Endodermal cell (in vitro differentiated cells): Measurements from ENCODE around the gene TRMT1L. TPM values are rescaled to one million over a fixed set of nuclear protein-coding genes. Genes with fewer than 3 reads are reported as not detected.

Experiments used
- DNase-seq: peaks from one replicate; pipeline ENCODE4 v3.0.0-alpha.2; 2017
- H3K27ac ChIP-seq: 2 replicates; pipeline ENCODE4 v1.5.1; 2013; ENCODE audit warnings: mild to moderate bottlenecking, low read depth, low read length, moderate library complexity
- H3K27me3 ChIP-seq: 2 replicates; pipeline ENCODE4 v1.6.1; 2013; ENCODE audit warnings: mild to moderate bottlenecking, low read length, moderate library complexity; ENCODE audit not compliant: insufficient read depth, control insufficient read depth, poor library complexity, severe bottlenecking
- H3K36me3 ChIP-seq: 2 replicates; pipeline ENCODE4 v1.7.0; 2013; ENCODE audit warnings: mild to moderate bottlenecking, low read length, moderate library complexity; ENCODE audit not compliant: control insufficient read depth, insufficient read depth
- H3K4me1 ChIP-seq: one replicate; pipeline ENCODE4 v1.7.0; 2013; ENCODE audit warnings: low read length; ENCODE audit not compliant: control insufficient read depth, insufficient read depth
- H3K4me3 ChIP-seq: 2 replicates; pipeline ENCODE4 v1.5.1; 2013; ENCODE audit warnings: mild to moderate bottlenecking, low read length, moderate library complexity
- H3K9ac ChIP-seq: 2 replicates; pipeline ENCODE4 v1.6.1; 2013; ENCODE audit warnings: mild to moderate bottlenecking, low read length, moderate library complexity; ENCODE audit not compliant: poor library complexity, severe bottlenecking; ENCODE audit errors: extremely low read depth
- H3K9me3 ChIP-seq: 2 replicates; pipeline ENCODE4 v1.6.1; 2013; ENCODE audit warnings: mild to moderate bottlenecking, low read length, moderate library complexity; ENCODE audit not compliant: control insufficient read depth
- H3K27ac Mint-ChIP-seq: 2 replicates; pipeline ENCODE4 v1.8.0; 2020; ENCODE audit warnings: mixed read lengths
- H3K27me3 Mint-ChIP-seq: 2 replicates; pipeline ENCODE4 v1.8.0; 2021; ENCODE audit warnings: mild to moderate bottlenecking, mixed read lengths; ENCODE audit not compliant: insufficient read depth
- H3K36me3 Mint-ChIP-seq: 2 replicates; pipeline ENCODE4 v1.8.0; 2020; ENCODE audit warnings: low read depth, mixed read lengths
- H3K4me1 Mint-ChIP-seq: 2 replicates; pipeline ENCODE4 v1.8.0; 2020; ENCODE audit warnings: mixed read lengths
- H3K4me3 Mint-ChIP-seq: 2 replicates; pipeline ENCODE4 v1.8.0; 2020; ENCODE audit warnings: mild to moderate bottlenecking, moderate library complexity, mixed read lengths
- H3K9me3 Mint-ChIP-seq: 2 replicates; pipeline ENCODE4 v1.8.0; 2020; ENCODE audit warnings: mild to moderate bottlenecking, mixed read lengths
- WGBS, 2 experiments: methylation state at CpG; one replicate each; pipeline versions ENCODE4 v1.1.5 to v1.1.7; 2013; ENCODE audit warnings: missing lambda C conversion rate in 2 of 2, mixed read lengths in 1 of 2; ENCODE audit not compliant: insufficient coverage in 1 of 2, insufficient read length in 1 of 2; 5-methylcytosine and 5-hydroxymethylcytosine counted together
- total RNA-seq, 2 donors: library from RNA; stranded (reverse); fragmentation: NEBNext Ultra II Directional in 1 of 2; extraction: Animal tissue kit (Norgen Biotek cat#: 25700) in 1 of 2; gene quantifications; 2 replicates in 1 of 2; 3 replicates in 1 of 2; pipeline ENCODE4 v1.2.1, GENCODE V29; 2021
- TF ChIP-seq, protein P1 (sequence below): fragments of 200-600 bp; sonication (generic); conservative IDR thresholded peaks from 2 replicates; pipeline ENCODE4 v1.5.0; 2021; ENCODE audit warnings: antibody characterized with exemption, mild to moderate bottlenecking

Gene TRMT1L
- total RNA-seq, 2 donors from 2014 or later, result 23.8 to 33.4 TPM

DNA sequence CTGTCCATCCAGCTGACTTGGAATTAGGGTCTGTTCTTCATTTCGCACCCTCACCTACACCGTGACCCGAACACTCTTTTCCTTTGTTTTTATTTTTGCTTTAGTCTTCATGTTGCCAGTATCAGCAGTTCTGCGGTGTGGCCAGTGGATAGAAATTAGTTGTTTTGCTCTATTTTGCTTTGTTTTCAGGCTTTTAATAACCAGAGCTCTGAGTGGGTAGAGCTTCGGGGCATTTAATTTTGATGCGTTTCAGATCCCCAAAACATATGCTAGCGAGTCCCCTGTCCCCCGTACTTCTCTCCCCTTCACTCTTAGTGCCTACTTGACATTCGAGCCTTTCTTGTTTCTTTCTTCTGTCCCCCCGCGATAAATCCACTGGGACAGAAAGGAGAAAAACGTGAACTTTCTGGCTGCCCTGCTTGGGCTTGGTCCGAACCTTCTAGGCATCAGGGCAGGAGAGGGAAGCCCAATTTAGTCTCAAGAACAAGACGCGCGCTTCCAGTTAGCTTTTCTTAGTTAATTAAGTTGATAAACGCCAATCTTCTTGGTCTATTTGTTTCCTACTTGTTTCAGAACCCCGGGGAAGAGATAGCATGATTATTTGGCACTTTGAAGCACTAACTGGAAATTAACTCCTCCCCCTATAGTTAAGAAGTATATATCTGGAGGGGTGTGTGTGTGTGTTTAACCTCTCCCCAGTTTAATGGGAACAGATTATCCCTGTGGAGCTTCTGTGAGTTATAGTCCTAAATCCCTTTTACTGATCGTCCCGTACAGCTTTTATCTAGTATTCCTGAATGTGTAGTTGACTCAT, 1.1 kb upstream of the TRMT1L start:
- H3K36me3 Mint-ChIP-seq, result peaks cover 10% of the 10 kb centered on the region
- no peaks in the 10 kb centered on the region for H3K27me3 Mint-ChIP-seq
- H3K27me3 ChIP-seq, result no peaks in the 10 kb centered on the region
- no peaks in the 10 kb centered on the region for H3K4me1 ChIP-seq
- WGBS, 2 experiments, result 5 to 7% methylated on average over 10 to 20 of the region's 20 CpGs
- peaks cover 11% of the 10 kb centered on the region for H3K36me3 ChIP-seq
- peak; percentile 52 for DNase-seq
- H3K4me3 Mint-ChIP-seq, result peak overlapping the region; percentile 87
- TF ChIP-seq, protein P1, sequence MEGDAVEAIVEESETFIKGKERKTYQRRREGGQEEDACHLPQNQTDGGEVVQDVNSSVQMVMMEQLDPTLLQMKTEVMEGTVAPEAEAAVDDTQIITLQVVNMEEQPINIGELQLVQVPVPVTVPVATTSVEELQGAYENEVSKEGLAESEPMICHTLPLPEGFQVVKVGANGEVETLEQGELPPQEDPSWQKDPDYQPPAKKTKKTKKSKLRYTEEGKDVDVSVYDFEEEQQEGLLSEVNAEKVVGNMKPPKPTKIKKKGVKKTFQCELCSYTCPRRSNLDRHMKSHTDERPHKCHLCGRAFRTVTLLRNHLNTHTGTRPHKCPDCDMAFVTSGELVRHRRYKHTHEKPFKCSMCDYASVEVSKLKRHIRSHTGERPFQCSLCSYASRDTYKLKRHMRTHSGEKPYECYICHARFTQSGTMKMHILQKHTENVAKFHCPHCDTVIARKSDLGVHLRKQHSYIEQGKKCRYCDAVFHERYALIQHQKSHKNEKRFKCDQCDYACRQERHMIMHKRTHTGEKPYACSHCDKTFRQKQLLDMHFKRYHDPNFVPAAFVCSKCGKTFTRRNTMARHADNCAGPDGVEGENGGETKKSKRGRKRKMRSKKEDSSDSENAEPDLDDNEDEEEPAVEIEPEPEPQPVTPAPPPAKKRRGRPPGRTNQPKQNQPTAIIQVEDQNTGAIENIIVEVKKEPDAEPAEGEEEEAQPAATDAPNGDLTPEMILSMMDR, result no peak
- peak overlapping the region; percentile 99 for H3K4me3 ChIP-seq
- no peak overlapping the region for H3K27ac ChIP-seq
- peak overlapping the region; percentile 84 for H3K27ac Mint-ChIP-seq
- peaks cover 17% of the 10 kb centered on the region for H3K4me1 Mint-ChIP-seq
- H3K9me3 Mint-ChIP-seq, result no peaks in the 10 kb centered on the region
- H3K9me3 ChIP-seq, result no peaks in the 10 kb centered on the region
- peak overlapping the region; percentile 79 for H3K9ac ChIP-seq

GRCh38 chr1:185156288-185156853, 382 bp downstream of the TRMT1L start:
- H3K27ac Mint-ChIP-seq, result peak overlapping the region; percentile 97
- no peak for DNase-seq
- H3K4me1 Mint-ChIP-seq, result peaks cover 17% of the 10 kb centered on the region
- peaks cover 6% of the 10 kb centered on the region for H3K36me3 Mint-ChIP-seq
- no peaks in the 10 kb centered on the region for H3K27me3 Mint-ChIP-seq
- peak overlapping the region; percentile 79 for H3K9ac ChIP-seq
- WGBS, 2 experiments, result 1 to 2% methylated on average over 9 to 30 of the region's 30 CpGs
- H3K4me1 ChIP-seq, result no peaks in the 10 kb centered on the region
- no peaks in the 10 kb centered on the region for H3K9me3 Mint-ChIP-seq
- H3K9me3 ChIP-seq, result no peaks in the 10 kb centered on the region
- peak overlapping the region; percentile 99 for H3K4me3 ChIP-seq
- H3K4me3 Mint-ChIP-seq, result peak overlapping the region; percentile 87
- peak overlapping the region; percentile 94 for H3K27ac ChIP-seq
- H3K36me3 ChIP-seq, result peaks cover 4% of the 10 kb centered on the region
- TF ChIP-seq, protein P1, result no peak
- H3K27me3 ChIP-seq, result no peaks in the 10 kb centered on the region

DNA sequence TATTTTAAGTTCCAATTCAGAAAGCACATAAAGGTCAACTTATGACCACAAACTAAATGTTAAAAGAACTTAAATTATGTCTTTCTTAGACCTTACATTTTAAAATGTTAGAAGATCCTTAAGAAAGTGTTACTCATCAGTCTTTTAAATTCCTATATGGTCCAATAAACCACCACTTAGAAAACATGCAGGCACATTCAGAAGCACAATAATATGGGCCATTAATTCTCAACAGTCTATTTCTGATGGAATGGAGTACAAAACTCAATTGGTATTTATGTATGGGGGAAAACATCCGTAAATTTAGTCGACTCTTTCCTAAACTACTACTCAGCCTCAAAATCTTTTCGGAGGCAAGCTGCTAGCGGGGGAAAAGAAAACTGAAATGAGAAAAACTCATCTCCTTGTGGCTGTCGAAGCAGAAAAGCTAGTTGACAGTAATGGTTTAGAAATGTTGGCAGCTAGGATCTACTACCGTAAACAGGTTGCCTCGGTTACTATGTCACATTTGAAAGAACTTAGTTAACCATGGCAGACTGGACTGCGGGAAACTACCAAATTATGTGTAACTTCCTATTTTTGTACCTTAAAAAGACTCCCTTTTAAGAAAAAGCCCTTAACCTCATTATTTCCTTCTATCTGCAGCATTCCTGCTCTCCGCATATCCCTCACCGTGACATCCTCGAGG, 1.0 kb downstream of the TRMT1L start:
- H3K4me3 Mint-ChIP-seq, result peak overlapping the region; percentile 87
- Histone ChIP-seq H3K9me3 (no peaks in the 10 kb centered on the region), H3K27me3 (no peaks in the 10 kb centered on the region), H3K4me3 (peak overlapping the region; percentile 99), H3K27ac (peak overlapping the region; percentile 94), H3K9ac (peak overlapping the region; percentile 79), H3K36me3 (no peaks in the 10 kb centered on the region), H3K4me1 (no peaks in the 10 kb centered on the region)
- 14 to 41% methylated on average over 5 to 11 of the region's 11 CpGs for WGBS, 2 experiments
- H3K9me3 Mint-ChIP-seq, result no peaks in the 10 kb centered on the region
- peaks cover 17% of the 10 kb centered on the region for H3K4me1 Mint-ChIP-seq
- no peak for DNase-seq
- H3K27ac Mint-ChIP-seq, result peak overlapping the region; percentile 83
- H3K36me3 Mint-ChIP-seq, result peaks cover 1% of the 10 kb centered on the region
- TF ChIP-seq, protein P1, result no peak
- H3K27me3 Mint-ChIP-seq, result no peaks in the 10 kb centered on the region
